Kidney (tissue), 14 donors: ENCODE results near the gene HOXC11. TPM values are rescaled to one million over a fixed set of nuclear protein-coding genes. Genes with fewer than 3 reads are reported as not detected.
A peak's percentile ranks its signal among the peaks of the same experiment; 100 is the strongest.

Experiments used
- DNase-seq, 5 donors: peaks; one replicate each; pipeline ENCODE4 v3.0.0-alpha.2; 2013 to 2020
- FAIRE-seq: peaks from 2 replicates; lab custom pipeline; 2012; peaks lifted over from hg19 to GRCh38; lab: Jason Lieb, UNC
- H3K27ac ChIP-seq, 2 donors: one replicate each; pipeline ENCODE4 v1.7.0; 2013; ENCODE audit warnings: low read depth in 2 of 2, low read length in 2 of 2, inconsistent platforms in 1 of 2
- H3K27me3 ChIP-seq: one replicate; pipeline ENCODE4 v1.7.1; 2013; ENCODE audit warnings: low read length, inconsistent platforms; ENCODE audit not compliant: control insufficient read depth, insufficient read depth
- H3K36me3 ChIP-seq, 3 donors: one replicate each; pipeline versions ENCODE4 v1.7.0 to v1.7.1; 2013; ENCODE audit warnings: low read length in 3 of 3, control low read depth in 1 of 3, inconsistent platforms in 1 of 3; ENCODE audit not compliant: insufficient read depth in 3 of 3, control insufficient read depth in 2 of 3
- H3K4me1 ChIP-seq, 3 donors: one replicate each; pipeline versions ENCODE4 v1.7.0 to v1.7.1; 2013; ENCODE audit warnings: low read length in 3 of 3, inconsistent platforms in 1 of 3, low read depth in 1 of 3; ENCODE audit not compliant: control insufficient read depth in 2 of 3, insufficient read depth in 2 of 3
- H3K4me3 ChIP-seq, 3 donors: one replicate each; pipeline versions ENCODE4 v1.7.0 to v1.8.1; 2013; ENCODE audit warnings: low read length in 3 of 3, control low read depth in 1 of 3, inconsistent platforms in 1 of 3
- H3K9ac ChIP-seq, 3 donors: one replicate each; pipeline versions ENCODE4 v1.7.0 to v1.7.1; 2013; ENCODE audit warnings: low read length in 3 of 3, control low read depth in 1 of 3, inconsistent platforms in 1 of 3
- H3K9me3 ChIP-seq, 3 donors: one replicate each; pipeline versions ENCODE4 v1.7.0 to v1.7.1; 2013; ENCODE audit warnings: low read length in 3 of 3, control low read depth in 1 of 3, inconsistent platforms in 1 of 3; ENCODE audit not compliant: control insufficient read depth in 2 of 3, insufficient read depth in 1 of 3
- CTCF ChIP-seq: IDR thresholded peaks from 3 replicates; pipeline ENCODE4 v1.5.1; 2012; ENCODE audit warnings: mild to moderate bottlenecking, moderate library complexity, borderline replicate concordance; ENCODE audit not compliant: insufficient read depth; ENCODE audit errors: extremely low read depth
- intact Hi-C: fragments of 100-400 bp; cut with DNase I; formaldehyde crosslinking; loops from one replicate; pipeline ENCODE4 v1.11.1; 2022
- polyA plus RNA-seq: library from polyadenylated mRNA; stranded (reverse); fragments of 350-450 nt; fragmentation: Illumina TruSeq; extraction: RNeasy Lipid Tissue Mini Kit (QIAGEN cat#74804); gene quantifications from one replicate; pipeline ENCODE4 v1.2.3, GENCODE V29; 2014; ENCODE audit warnings: low read depth, low replicate concordance; ENCODE audit not compliant: insufficient read depth
- total RNA-seq: library from RNA; stranded (reverse); fragmentation: NEBNext Ultra II Directional; extraction: Animal tissue kit (Norgen Biotek cat#: 25700); gene quantifications from one replicate; pipeline ENCODE4 v1.2.1, GENCODE V29; 2021
- donor health status: control.
- donor health status: control.
- donor health status: control.
- donor health status: control.
- donor health status: control.
- donor health status: DM: yes; HTN: yes; CAD: no.
- donor health status: Normal renal cell carcinoma (clear cell type).

HOXC11 gene
- total and polyA plus RNA-seq, 2 donors from 2014 or later, result 0.75 to 1.4 TPM

- no peak for FAIRE-seq
- H3K36me3 ChIP-seq, result no peaks in the 10 kb centered on the region
- no peak for TF ChIP-seq CTCF
- no peak for DNase-seq
- peaks cover 4 to 27% (median 15%) of the 10 kb centered on the region in 3 donors for H3K4me1 ChIP-seq
- peaks cover 4% of the 10 kb centered on the region for H3K27me3 ChIP-seq
- peak overlapping the region in 1 of 3 donors; percentile 11 for H3K4me3 ChIP-seq
- intact Hi-C loops, result loop anchor here (5.0 kb wide), 1 partner anchor 185 kb away; no protein-coding TSS in a partner anchor
- H3K9ac ChIP-seq, result peak overlapping the region in 1 of 3 donors; percentile 37
- peak overlapping the region; percentile 26 to 61 for H3K27ac ChIP-seq
- no peaks in the 10 kb centered on the region for H3K9me3 ChIP-seq
Observed at GRCh38 chr12:54011665-54012532, 39.0 kb downstream of the HOXC11 start.

- no peaks in the 10 kb centered on the region for H3K36me3 ChIP-seq
- FAIRE-seq (no peak), DNase-seq (peak in 1 of 5 donors; percentile 39)
- H3K9ac ChIP-seq, result no peak overlapping the region
- no peak for TF ChIP-seq CTCF
- H3K9me3 ChIP-seq, result no peaks in the 10 kb centered on the region
- peaks cover 0 to 26% (median 12%) of the 10 kb centered on the region in 3 donors for H3K4me1 ChIP-seq
- no peak overlapping the region for H3K4me3 ChIP-seq
- peak overlapping the region; percentile 9 to 47 for H3K27ac ChIP-seq
- no peaks in the 10 kb centered on the region for H3K27me3 ChIP-seq
- intact Hi-C loops, result loop anchor here (5.0 kb wide), 1 partner anchor 184 kb away; no protein-coding TSS in a partner anchor
Observed at GRCh38 chr12:54012631-54013409, 39.9 kb downstream of the HOXC11 start.

- Histone ChIP-seq H3K27ac (peak overlapping the region; percentile 57 to 90), H3K9ac (peak overlapping the region in 1 of 3 donors; percentile 13), H3K4me3 (peak overlapping the region in 1 of 3 donors; percentile 51), H3K9me3 (no peaks in the 10 kb centered on the region), H3K4me1 (peaks cover 0 to 20% (median 10%) of the 10 kb centered on the region in 3 donors), H3K36me3 (no peaks in the 10 kb centered on the region), H3K27me3 (no peaks in the 10 kb centered on the region)
- FAIRE-seq (no peak), DNase-seq (peak in 1 of 5 donors; percentile 71)
- intact Hi-C loops, result loop anchor here (5.0 kb wide), 1 partner anchor 183 kb away; no protein-coding TSS in a partner anchor
- no peak for TF ChIP-seq CTCF
Observed at GRCh38 chr12:54014377-54015017, 41.6 kb downstream of the HOXC11 start.
